22Rv1 (cell line): ENCODE results near the gene KIF25.

Experiments used
- H3K27ac ChIP-seq: fragments of 450-650 bp; 2 replicates; pipeline ENCODE4 v1.5.1; 2017
- CTCF ChIP-seq: fragments of 450-650 bp; IDR thresholded peaks from 2 replicates; pipeline ENCODE4 v1.5.1; 2017; ENCODE audit warnings: mild to moderate bottlenecking
- ZFX ChIP-seq: fragments of 450-650 bp; IDR thresholded peaks from 2 replicates; pipeline ENCODE4 v1.6.1; 2017; ENCODE audit warnings: antibody characterized with exemption, borderline replicate concordance

Gene KIF25

GRCh38 chr6:168035661-168036545, 38.4 kb downstream of the KIF25 start:
- TF ChIP-seq ZFX (no peak), CTCF (no peak)
- peak overlapping the region; percentile 72 for H3K27ac ChIP-seq

DNA sequence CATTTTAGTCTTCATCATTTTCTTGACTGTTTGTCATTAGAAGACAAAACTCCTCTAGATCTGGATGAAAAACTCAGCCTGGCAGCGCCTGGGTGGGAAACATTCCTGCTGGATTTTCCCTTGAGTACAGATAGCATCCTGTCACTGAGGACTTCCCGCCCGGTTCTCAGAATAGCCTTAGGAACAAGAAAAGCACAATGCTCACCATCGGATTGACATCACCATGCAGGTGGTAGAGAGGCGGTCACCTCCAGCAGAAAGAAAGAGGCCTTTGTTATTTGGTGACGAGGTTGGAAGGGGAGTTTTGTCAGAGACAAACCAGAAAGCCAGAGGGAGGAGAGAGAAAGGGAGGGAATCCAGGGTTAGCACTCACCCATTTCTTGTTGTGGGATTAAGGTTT, 39.8 kb downstream of the KIF25 start:
- TF ChIP-seq ZFX (no peak), CTCF (no peak)
- no peak overlapping the region for H3K27ac ChIP-seq

DNA sequence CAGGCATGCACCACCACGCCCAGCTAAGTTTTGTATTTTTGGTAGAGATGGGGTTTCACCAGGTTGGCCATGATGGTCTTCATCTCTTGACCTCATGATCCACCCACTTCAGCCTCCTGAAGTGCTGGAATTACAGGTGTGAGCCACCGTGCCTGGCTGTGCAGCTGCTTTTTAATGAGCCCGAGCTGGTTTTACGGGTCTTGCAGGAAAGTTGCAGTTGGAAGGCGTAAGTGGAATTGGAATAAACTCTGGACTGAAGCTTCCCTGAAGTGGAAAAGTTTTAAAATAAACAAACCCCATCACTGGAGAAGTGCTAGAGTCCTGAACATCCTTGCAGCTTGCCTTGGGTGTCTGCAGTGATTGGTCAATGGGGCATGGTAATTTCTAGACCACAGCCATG, 40.4 kb downstream of the KIF25 start:
- no peak overlapping the region for H3K27ac ChIP-seq
- TF ChIP-seq CTCF: no peak
- no peak for TF ChIP-seq ZFX

DNA sequence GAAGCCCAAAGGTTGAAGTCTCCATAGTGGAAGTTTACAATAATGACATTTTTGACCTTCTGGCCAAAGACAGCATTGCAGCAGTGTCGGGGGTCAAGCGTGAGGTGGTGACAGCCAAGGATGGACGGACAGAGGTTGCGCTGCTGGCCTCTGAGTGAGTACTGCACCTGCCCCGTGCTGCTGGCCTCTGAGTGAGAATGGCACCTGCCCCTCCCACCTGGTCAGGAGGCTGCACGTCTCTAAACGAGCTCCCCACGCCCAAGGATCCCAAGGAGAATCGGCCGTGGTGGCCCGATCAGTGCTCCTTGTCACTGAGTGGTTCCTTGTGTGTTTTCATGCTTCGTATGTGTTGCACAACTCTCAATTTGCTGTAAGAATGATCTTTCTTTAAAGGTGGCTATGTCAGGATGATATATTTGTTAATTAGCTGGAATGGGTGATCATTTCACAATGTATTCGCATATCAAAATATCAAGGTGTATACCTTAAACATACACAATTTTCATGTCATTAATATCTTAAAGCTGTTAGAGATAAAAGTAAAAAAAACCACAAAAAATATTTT, 41.2 kb downstream of the KIF25 start:
- no peak for TF ChIP-seq ZFX
- H3K27ac ChIP-seq: no peak overlapping the region

- no peak overlapping the region for H3K27ac ChIP-seq
- no peak for TF ChIP-seq ZFX
- TF ChIP-seq CTCF: no peak
These were observed 41.8 kb downstream of the KIF25 start for GRCh38 chr6:168039301-168039700.

- TF ChIP-seq ZFX: no peak
- no peak for TF ChIP-seq CTCF
- H3K27ac ChIP-seq: no peak overlapping the region
These were observed 42.4 kb downstream of the KIF25 start for GRCh38 chr6:168039849-168040248.

GRCh38 chr6:168040856-168041496, 43.5 kb downstream of the KIF25 start:
- no peak for TF ChIP-seq CTCF
- TF ChIP-seq ZFX: no peak
- no peak overlapping the region for H3K27ac ChIP-seq
